Stimulated activated naive CD4-positive, alpha-beta T cell treated with Interleukin-2 at 50 U/mL for 16 hours (primary cell): ENCODE results near the gene CYP2C18.
"Not testable (repeated sequence)": the region's sequence is repeated elsewhere in the genome, so short reads cannot be mapped to it uniquely, and the experiment has no call there.

Experiments used
- DNase-seq: peaks from one replicate; lab custom pipeline; 2025; lab: John Stamatoyannopoulos, UW

CYP2C18 gene

GRCh38 chr10:94683214-94684054, at the start of gene CYP2C18:
TSS of gene CYP2C18 (plus strand) at chr10:94683729. CDS start at chr10:94683820, 91 bp downstream.
- DNase-seq, result no peak

GRCh38 chr10:94638097-94638496, 45.4 kb upstream of the CYP2C18 start:
- DNase-seq, result not testable (repeated sequence)

DNA sequence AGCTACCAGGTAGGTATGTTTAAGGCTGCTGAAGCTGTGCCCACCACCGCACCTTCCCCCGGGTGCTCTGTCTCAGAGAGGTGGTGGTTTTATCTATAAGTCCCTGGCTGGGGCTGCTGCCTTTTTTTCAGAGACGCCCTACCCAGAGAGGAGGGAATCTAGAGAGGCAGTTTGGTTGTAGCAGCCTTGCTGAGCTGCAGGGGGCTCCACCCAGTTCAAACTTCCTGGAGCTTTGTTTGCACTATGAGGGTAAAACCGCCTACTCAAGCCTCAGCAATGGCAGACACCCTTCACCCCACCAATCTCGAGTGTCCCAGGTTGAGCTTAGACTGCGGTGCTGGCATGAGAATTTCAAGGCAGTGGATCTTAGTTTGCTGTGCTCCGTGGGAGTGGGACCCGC, 43.6 kb upstream of the CYP2C18 start:
- DNase-seq, result no peak

DNA sequence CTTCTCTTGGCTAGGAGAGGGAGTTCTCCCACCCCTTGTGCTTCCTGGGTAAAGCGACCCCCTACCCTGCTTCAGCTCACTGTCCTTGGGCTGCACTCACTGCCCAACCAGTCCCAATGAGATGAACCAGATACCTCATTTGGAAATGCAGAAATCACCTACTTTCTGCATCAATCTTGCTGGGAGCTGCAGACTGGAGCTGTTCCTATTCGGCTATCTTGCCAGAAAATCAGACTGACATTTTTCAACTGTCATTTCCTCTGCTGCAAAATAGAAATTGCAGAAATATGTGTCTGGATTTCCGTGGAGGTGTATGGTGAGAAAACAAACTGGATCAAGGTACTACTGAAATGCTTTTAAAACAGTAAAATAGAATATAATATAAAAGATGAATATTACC, 43.0 kb upstream of the CYP2C18 start:
- DNase-seq, result no peak

- DNase-seq, result no peak
Observed at GRCh38 chr10:94641480-94641879, 42.0 kb upstream of the CYP2C18 start.

DNA sequence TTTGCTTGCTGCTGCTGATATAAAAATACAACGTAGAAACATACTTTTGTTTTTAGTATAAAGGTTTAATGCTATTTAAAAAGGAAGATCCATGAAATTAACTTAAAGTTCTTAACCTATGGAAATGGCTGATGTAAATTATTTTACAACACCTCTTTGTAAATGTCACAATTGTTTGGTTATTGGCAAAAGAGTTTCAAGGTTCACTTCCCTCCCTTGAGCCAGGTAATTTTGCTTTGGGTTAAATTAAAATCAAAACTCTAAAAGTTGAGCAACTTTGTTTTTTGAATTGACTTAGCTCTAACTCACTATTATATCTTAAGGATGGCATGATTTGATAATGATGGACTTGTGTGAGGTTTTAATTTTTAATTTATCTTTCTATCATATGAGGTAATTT, 39.2 kb upstream of the CYP2C18 start:
- DNase-seq, result no peak

GRCh38 chr10:94645285-94645684, 38.2 kb upstream of the CYP2C18 start:
- no peak for DNase-seq

DNA sequence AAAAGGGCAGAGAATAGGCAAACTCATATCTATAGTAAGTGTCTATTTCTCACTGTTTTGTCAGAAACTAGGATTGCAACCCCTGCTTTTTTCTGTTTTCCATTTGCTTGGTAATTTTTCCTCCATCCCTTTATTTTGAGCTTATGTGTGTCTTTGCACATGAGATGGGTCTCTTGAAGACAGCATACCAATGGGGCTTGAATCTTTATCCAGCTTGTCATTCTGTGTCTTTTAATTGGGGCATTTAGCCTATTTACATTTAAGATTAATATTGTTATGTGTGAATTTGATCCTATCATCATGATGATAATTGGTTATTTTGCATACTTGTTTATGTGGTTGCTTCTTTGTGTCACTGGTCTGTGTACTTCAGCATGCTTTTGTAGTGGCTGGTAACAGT, 28.3 kb upstream of the CYP2C18 start:
- not testable (repeated sequence) for DNase-seq

GRCh38 chr10:94663061-94663460, 20.5 kb upstream of the CYP2C18 start:
- not testable (repeated sequence) for DNase-seq

DNA sequence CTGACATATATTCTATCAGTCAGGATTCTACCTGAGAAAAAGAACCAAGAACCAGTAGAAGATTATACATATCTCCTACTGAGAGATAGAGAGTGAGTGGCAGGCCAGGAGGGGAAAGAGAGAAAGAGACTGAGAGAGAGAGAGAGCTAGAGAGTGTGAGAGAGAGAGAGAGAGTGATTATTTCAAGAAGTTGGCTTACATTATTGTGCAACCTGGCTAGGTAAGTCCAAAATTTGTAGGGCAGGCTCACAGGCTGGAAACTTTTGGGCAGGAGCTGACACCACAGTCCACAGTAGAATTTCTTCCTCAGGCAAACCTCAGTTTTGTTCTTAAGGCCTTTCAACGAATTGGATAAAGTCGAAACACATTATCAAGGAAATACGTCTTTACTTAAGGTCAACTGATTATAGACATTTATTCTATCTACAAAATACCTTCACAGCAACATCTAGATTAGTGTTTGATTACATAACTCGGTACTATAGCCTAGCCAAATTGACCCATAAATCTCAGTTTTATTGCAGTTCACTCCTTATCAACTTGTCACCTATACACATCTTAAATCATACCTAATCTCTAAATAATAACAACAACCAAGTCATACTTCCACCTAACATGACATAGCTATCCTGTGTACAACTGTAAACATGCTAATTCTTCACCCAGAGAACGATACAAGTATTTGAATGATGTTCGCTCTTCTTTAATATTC, 17.0 kb upstream of the CYP2C18 start:
- no peak for DNase-seq

DNA sequence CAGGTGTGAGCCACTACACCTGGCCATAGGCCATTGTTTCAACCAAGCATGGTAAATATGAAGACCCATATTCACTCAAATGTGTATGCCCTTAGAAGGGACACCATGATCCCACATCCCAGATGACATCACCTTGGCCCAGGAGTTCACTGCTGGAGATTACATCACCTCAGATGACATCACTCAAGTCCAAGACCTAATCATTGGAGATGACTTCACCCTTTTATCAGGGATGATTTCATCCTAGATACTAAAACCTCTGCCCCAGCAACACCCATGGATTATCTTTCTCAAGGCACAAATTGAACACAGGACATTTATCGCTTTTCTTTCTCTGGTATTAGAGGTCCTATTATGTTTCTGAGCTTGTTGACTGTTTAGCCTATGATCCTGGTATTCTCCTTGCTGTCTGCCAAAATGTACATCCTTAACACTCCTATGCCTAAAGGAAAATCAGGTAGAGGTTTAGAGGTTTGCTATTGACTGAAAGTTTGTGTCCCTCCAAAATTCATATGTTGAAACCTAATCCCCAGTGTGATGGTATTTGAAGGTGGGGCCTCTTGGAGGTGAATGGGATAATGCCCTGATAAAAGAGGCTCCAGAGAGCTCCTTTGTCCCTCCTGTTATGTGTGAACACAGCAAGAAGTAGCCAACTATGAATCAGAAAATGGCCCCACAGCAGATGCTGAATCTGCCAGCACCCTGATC, 9.8 kb upstream of the CYP2C18 start:
- no peak for DNase-seq

DNA sequence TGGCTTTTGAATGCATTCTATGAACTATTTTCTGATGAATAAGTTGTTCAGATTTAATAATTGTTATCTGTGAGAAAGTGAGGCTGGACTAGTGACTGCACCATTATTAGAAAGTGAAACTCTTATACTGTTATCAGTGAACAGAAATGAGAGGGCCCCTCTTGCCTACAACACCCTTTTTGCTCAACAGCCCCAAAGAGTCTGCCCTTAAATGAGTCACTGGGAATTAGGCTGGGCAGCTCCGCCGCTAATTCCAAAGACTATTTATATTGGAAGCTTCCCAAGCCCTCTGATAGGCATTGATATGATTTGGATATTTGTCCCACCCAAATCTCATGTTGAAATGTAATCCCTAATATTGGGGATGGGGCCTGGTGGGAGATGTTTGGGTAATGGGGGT, 7.0 kb upstream of the CYP2C18 start:
- DNase-seq, result no peak

- no peak for DNase-seq
Observed at GRCh38 chr10:94677691-94678090, 5.8 kb upstream of the CYP2C18 start.

GRCh38 chr10:94678475-94678874, 5.1 kb upstream of the CYP2C18 start:
- DNase-seq, result no peak

DNA sequence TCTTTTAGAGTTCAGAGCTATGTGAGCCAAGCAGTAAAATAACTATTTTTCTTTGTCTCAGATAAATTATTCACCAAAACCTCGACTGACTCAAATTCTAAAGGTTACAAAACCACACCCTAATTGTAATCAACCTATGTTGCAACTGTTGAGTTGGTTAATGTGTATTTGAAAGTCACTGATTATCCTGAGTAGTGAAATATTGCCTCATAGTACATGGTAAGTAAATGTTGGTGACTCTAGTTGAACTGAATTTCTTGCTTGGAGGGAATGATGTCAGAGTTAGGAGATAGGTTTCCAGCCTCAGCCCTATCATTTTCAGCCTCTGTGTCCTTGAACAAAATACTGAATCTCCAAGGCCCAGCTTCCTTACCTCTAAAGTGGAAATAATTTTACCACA, 3.0 kb upstream of the CYP2C18 start:
- no peak for DNase-seq

- not testable (repeated sequence) for DNase-seq
Observed at GRCh38 chr10:94682636-94683035, 893 bp upstream of the CYP2C18 start.

DNA sequence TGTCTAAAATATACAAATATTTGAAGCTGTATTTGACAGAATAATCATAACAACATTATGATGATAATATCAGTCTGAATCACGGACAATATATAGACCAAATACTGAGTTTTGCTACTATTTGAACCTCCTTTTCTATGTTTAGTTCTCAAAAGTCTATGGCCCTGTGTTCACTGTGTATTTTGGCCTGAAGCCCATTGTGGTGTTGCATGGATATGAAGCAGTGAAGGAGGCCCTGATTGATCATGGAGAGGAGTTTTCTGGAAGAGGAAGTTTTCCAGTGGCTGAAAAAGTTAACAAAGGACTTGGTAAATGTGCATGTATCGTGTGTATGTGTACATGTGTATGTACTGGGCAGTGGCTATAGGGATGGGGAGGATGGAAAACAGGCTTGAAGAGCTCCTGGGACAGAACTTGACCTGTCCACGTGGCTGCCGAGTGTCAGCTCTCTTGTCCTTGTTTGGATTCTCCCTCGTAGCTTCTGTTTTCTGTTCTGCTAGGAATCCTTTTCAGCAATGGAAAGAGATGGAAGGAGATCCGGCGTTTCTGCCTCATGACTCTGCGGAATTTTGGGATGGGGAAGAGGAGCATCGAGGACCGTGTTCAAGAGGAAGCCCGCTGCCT, 4.2 kb downstream of the CYP2C18 start:
- DNase-seq, result no peak

GRCh38 chr10:94706089-94706488, 22.6 kb downstream of the CYP2C18 start:
- DNase-seq, result no peak

DNA sequence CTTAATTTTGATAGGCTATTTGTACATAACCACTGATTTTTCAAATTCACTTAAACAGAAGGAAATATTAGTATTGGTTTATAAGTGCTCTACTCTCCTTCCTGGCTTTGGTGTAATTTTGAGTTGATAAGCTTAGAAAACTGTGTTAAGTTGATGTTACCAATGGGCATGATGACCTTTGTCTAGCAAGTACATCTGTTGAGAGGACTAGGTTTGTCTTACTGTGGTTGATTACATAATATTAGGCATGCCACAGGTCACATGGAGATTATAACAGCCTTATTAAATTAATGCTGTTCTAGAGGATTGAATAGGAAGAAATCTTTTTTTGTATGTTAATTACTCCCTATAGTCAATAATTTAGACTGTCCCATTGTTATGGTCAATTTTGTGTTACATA, 27.0 kb downstream of the CYP2C18 start:
- no peak for DNase-seq

- no peak for DNase-seq
Observed at GRCh38 chr10:94725871-94726270, 42.3 kb downstream of the CYP2C18 start.

DNA sequence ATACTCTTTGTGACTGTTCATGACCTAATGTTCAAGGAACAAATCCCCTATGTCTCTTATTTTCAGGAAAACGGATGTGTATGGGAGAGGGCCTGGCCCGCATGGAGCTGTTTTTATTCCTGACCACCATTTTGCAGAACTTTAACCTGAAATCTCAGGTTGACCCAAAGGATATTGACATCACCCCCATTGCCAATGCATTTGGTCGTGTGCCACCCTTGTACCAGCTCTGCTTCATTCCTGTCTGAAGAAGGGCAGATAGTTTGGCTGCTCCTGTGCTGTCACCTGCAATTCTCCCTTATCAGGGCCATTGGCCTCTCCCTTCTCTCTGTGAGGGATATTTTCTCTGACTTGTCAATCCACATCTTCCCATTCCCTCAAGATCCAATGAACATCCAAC, 51.7 kb downstream of the CYP2C18 start:
- no peak for DNase-seq

- DNase-seq, result no peak
Observed at GRCh38 chr10:94738588-94738987, 55.1 kb downstream of the CYP2C18 start.
